ENCODE results near the gene PSMA7. TPM values are rescaled to one million over a fixed set of nuclear protein-coding genes. Genes with fewer than 3 reads are reported as not detected.

Gene PSMA7
- total and polyA plus RNA-seq, 4 experiments from 2014 or later = 182 to 598 (median 313) TPM

- CTCF ChIA-PET (ENCODE audit: partially characterized antibody) = interaction anchor here (1.6 kb wide), 1 partner anchor 11 kb away, joined by 5 read pairs; no protein-coding TSS in a partner anchor
- H3K36me3 Mint-ChIP-seq = peaks cover 18 to 24% of the 10 kb centered on the region in 2 donors
- H3K9me3 ChIP-seq (ENCODE audit: control insufficient read depth in 1 of 2, low read length in 2 of 2) = peaks cover 0 to 2% of the 10 kb centered on the region in 2 donors
These were observed 42.1 kb downstream of the PSMA7 start for GRCh38 chr20:62101078-62101477.

GRCh38 chr20:62097881-62098407 is 45.2 kb downstream of the PSMA7 start:
- POLR2A ChIA-PET (ENCODE audit: partially characterized antibody) = no interaction called here
- Histone ChIP-seq H3K27me3 (ENCODE audit: insufficient read depth, low read length) (no peaks in the 10 kb centered on the region), H3K9me3 (ENCODE audit: control insufficient read depth in 1 of 2, low read length in 2 of 2) (peaks cover 0 to 2% of the 10 kb centered on the region in 2 donors), H3K4me1 (ENCODE audit: insufficient read depth, low read length) (no peaks in the 10 kb centered on the region), H3K4me3 (ENCODE audit: low read length in 2 of 2) (no peak overlapping the region), H3K27ac (ENCODE audit: low read depth, low read length) (no peak overlapping the region), H3K36me3 (ENCODE audit: insufficient read depth, low read length) (no peaks in the 10 kb centered on the region)
- Mint-ChIP-seq H3K36me3 (peaks cover 8 to 10% of the 10 kb centered on the region in 2 donors), H3K4me1 (no peaks in the 10 kb centered on the region), H3K27me3 (peaks cover 0 to 6% of the 10 kb centered on the region in 2 donors), H3K27ac (no peak overlapping the region), H3K9me3 (peaks cover 0 to 48% (median 30%) of the 10 kb centered on the region in 8 donors), H3K4me3 (peak overlapping the region in 1 of 8 donors; percentile 57)
- no peak for DNase-seq
- intact Hi-C loops (cut with micrococcal nuclease) = no loop called here
- CTCF ChIA-PET (ENCODE audit: partially characterized antibody) = no interaction called here

More at GRCh38 chr20:62101078-62101477, 42.1 kb downstream of the PSMA7 start:
- no peaks in the 10 kb centered on the region for H3K4me1 ChIP-seq (ENCODE audit: insufficient read depth, low read length)
- intact Hi-C loops (cut with micrococcal nuclease) = no loop called here
- peak overlapping the region in 1 of 7 donors; percentile 32 for H3K27ac Mint-ChIP-seq
- DNase-seq = no peak
- H3K4me1 Mint-ChIP-seq = peaks cover 0 to 2% (median 0%) of the 10 kb centered on the region in 4 donors
- peaks cover 3 to 6% of the 10 kb centered on the region in 2 donors for H3K27me3 Mint-ChIP-seq
- H3K9me3 Mint-ChIP-seq = peaks cover 0 to 78% (median 47%) of the 10 kb centered on the region in 8 donors
- no peak overlapping the region for H3K4me3 ChIP-seq (ENCODE audit: low read length in 2 of 2)
- H3K4me3 Mint-ChIP-seq = peak overlapping the region in 1 of 8 donors; percentile 10
- H3K27me3 ChIP-seq (ENCODE audit: insufficient read depth, low read length) = no peaks in the 10 kb centered on the region
- POLR2A ChIA-PET (ENCODE audit: partially characterized antibody) = no interaction called here
- no peak overlapping the region for H3K27ac ChIP-seq (ENCODE audit: low read depth, low read length)
- H3K36me3 ChIP-seq (ENCODE audit: insufficient read depth, low read length) = no peaks in the 10 kb centered on the region

- intact Hi-C loops (cut with micrococcal nuclease) = no loop called here
- Mint-ChIP-seq H3K9me3 (peaks cover 0 to 42% (median 25%) of the 10 kb centered on the region in 8 donors), H3K27me3 (peaks cover 4 to 6% of the 10 kb centered on the region in 2 donors), H3K36me3 (peaks cover 7 to 10% of the 10 kb centered on the region in 2 donors), H3K4me3 (no peak overlapping the region), H3K27ac (no peak overlapping the region), H3K4me1 (peaks cover 0 to 1% (median 0%) of the 10 kb centered on the region in 4 donors)
- Histone ChIP-seq H3K27ac (ENCODE audit: low read depth, low read length) (no peak overlapping the region), H3K4me1 (ENCODE audit: insufficient read depth, low read length) (no peaks in the 10 kb centered on the region), H3K9me3 (ENCODE audit: control insufficient read depth in 1 of 2, low read length in 2 of 2) (no peaks in the 10 kb centered on the region), H3K27me3 (ENCODE audit: insufficient read depth, low read length) (no peaks in the 10 kb centered on the region), H3K36me3 (ENCODE audit: insufficient read depth, low read length) (no peaks in the 10 kb centered on the region), H3K4me3 (ENCODE audit: low read length in 2 of 2) (no peak overlapping the region)
- no peak for DNase-seq
- POLR2A ChIA-PET (ENCODE audit: partially characterized antibody) = interaction anchor here (0.7 kb wide), 1 partner anchor 27 kb away, joined by 3 read pairs; no protein-coding TSS in a partner anchor
- CTCF ChIA-PET (ENCODE audit: partially characterized antibody) = no interaction called here
These were observed 46.5 kb downstream of the PSMA7 start for GRCh38 chr20:62096421-62097380.

GRCh38 chr20:62089393-62089792 is 53.8 kb downstream of the PSMA7 start:
- Histone ChIP-seq H3K4me3 (ENCODE audit: low read length in 2 of 2) (no peak overlapping the region), H3K36me3 (ENCODE audit: insufficient read depth, low read length) (no peaks in the 10 kb centered on the region), H3K4me1 (ENCODE audit: insufficient read depth, low read length) (no peaks in the 10 kb centered on the region), H3K27me3 (ENCODE audit: insufficient read depth, low read length) (no peaks in the 10 kb centered on the region), H3K9me3 (ENCODE audit: control insufficient read depth in 1 of 2, low read length in 2 of 2) (no peaks in the 10 kb centered on the region), H3K27ac (ENCODE audit: low read depth, low read length) (no peak overlapping the region)
- Mint-ChIP-seq H3K36me3 (peaks cover 0 to 5% of the 10 kb centered on the region in 2 donors), H3K27ac (no peak overlapping the region), H3K4me3 (no peak overlapping the region), H3K27me3 (peaks cover 4 to 9% of the 10 kb centered on the region in 2 donors), H3K9me3 (peaks cover 0 to 13% (median 7%) of the 10 kb centered on the region in 8 donors), H3K4me1 (peaks cover 0 to 1% (median 0%) of the 10 kb centered on the region in 4 donors)
- CTCF ChIA-PET (ENCODE audit: partially characterized antibody) = interaction anchor here (0.7 to 2.0 kb wide), 5 partner anchors 11 to 216 kb away, joined by 4 to 7 read pairs (median 4); no protein-coding TSS in a partner anchor
- intact Hi-C loops (cut with micrococcal nuclease) = no loop called here
- DNase-seq = no peak
- POLR2A ChIA-PET (ENCODE audit: partially characterized antibody) = no interaction called here

GRCh38 chr20:62088258-62089127 is 54.7 kb downstream of the PSMA7 start:
- no peaks in the 10 kb centered on the region for H3K9me3 ChIP-seq (ENCODE audit: control insufficient read depth in 1 of 2, low read length in 2 of 2)
- H3K27me3 ChIP-seq (ENCODE audit: insufficient read depth, low read length) = no peaks in the 10 kb centered on the region
- no peak overlapping the region for H3K27ac ChIP-seq (ENCODE audit: low read depth, low read length)
- H3K4me3 ChIP-seq (ENCODE audit: low read length in 2 of 2) = no peak overlapping the region
- Mint-ChIP-seq H3K27ac (no peak overlapping the region), H3K4me1 (peaks cover 0 to 1% (median 0%) of the 10 kb centered on the region in 4 donors), H3K4me3 (no peak overlapping the region), H3K27me3 (peaks cover 4 to 9% of the 10 kb centered on the region in 2 donors), H3K9me3 (peaks cover 0 to 13% (median 7%) of the 10 kb centered on the region in 8 donors), H3K36me3 (peaks cover 0 to 5% of the 10 kb centered on the region in 2 donors)
- no peaks in the 10 kb centered on the region for H3K4me1 ChIP-seq (ENCODE audit: insufficient read depth, low read length)
- ChIA-PET CTCF (ENCODE audit: partially characterized antibody) (no interaction called here), POLR2A (ENCODE audit: partially characterized antibody) (no interaction called here)
- H3K36me3 ChIP-seq (ENCODE audit: insufficient read depth, low read length) = no peaks in the 10 kb centered on the region
- DNase-seq = peak in 1 of 5 donors; percentile 63
- intact Hi-C loops (cut with micrococcal nuclease) = no loop called here

GRCh38 chr20:62087632-62088031 is 55.6 kb downstream of the PSMA7 start:
- H3K27me3 Mint-ChIP-seq = peaks cover 4 to 9% of the 10 kb centered on the region in 2 donors
- ChIA-PET POLR2A (ENCODE audit: partially characterized antibody) (no interaction called here), CTCF (ENCODE audit: partially characterized antibody) (no interaction called here)
- no peak overlapping the region for H3K4me3 Mint-ChIP-seq
- Histone ChIP-seq H3K27me3 (ENCODE audit: insufficient read depth, low read length) (no peaks in the 10 kb centered on the region), H3K4me3 (ENCODE audit: low read length in 2 of 2) (no peak overlapping the region), H3K27ac (ENCODE audit: low read depth, low read length) (no peak overlapping the region), H3K9me3 (ENCODE audit: control insufficient read depth in 1 of 2, low read length in 2 of 2) (no peaks in the 10 kb centered on the region), H3K36me3 (ENCODE audit: insufficient read depth, low read length) (no peaks in the 10 kb centered on the region), H3K4me1 (ENCODE audit: insufficient read depth, low read length) (no peaks in the 10 kb centered on the region)
- H3K4me1 Mint-ChIP-seq = peaks cover 0 to 1% (median 0%) of the 10 kb centered on the region in 4 donors
- peaks cover 0 to 5% of the 10 kb centered on the region in 2 donors for H3K36me3 Mint-ChIP-seq
- DNase-seq = no peak
- peaks cover 0 to 11% (median 7%) of the 10 kb centered on the region in 8 donors for H3K9me3 Mint-ChIP-seq
- H3K27ac Mint-ChIP-seq = no peak overlapping the region
- intact Hi-C loops (cut with micrococcal nuclease) = no loop called here
